ENCODE data around the gene SCNN1B. TPM values are rescaled to one million over a fixed set of nuclear protein-coding genes. Genes with fewer than 3 reads are reported as not detected.
A peak's percentile ranks its signal among the peaks of the same experiment; 100 is the strongest.

The SCNN1B gene
- total and polyA plus RNA-seq, 2 of the 13 experiments (the other 11 are each of a cell fraction or from before 2014, with no cell fraction given), result not detected

GRCh38 chr16:23369416-23369815 is 67.3 kb downstream of the SCNN1B start (continued):
- TF ChIP-seq DBP (CRISPR knock-in tag; IDR thresholded peaks at IDR 0.05; ENCODE audit: not compliant biosample characterization), result no peak
- TF ChIP-seq ARHGAP35 (CRISPR knock-in tag; IDR thresholded peaks at IDR 0.05; ENCODE audit: borderline replicate concordance), result no peak
- TF ChIP-seq EZH2 (conservative IDR thresholded peaks at IDR 0.05; ENCODE audit: low read depth, low read length), result no peak
- TF ChIP-seq ZNF549 (CRISPR knock-in tag; IDR thresholded peaks at IDR 0.05), result no peak
- no peak for TF ChIP-seq REXO4 (CRISPR knock-in tag; IDR thresholded peaks at IDR 0.05; ENCODE audit: borderline replicate concordance)

GRCh38 chr16:23371368-23371767 is 69.3 kb downstream of the SCNN1B start:
- no peak overlapping the region for H3K4me3 ChIP-seq (replicated peaks in 1 of 3; ENCODE audit: insufficient read depth in 1 of 3, low read depth in 2 of 3, low read length in 3 of 3)
- H4K20me1 ChIP-seq (ENCODE audit: insufficient read depth, low read length), result no peaks in the 10 kb centered on the region; the same call in 1 of the 2 replicates
- FAIRE-seq, result no peak

More at GRCh38 chr16:23371368-23371767, 69.3 kb downstream of the SCNN1B start:
- ATAC-seq (no peak), DNase-seq (ENCODE audit: low spot score) (no peak)
- Histone ChIP-seq H3K27ac (ENCODE audit: extremely low read length, insufficient read depth, low read length) (no peak overlapping the region), H3K79me2 (ENCODE audit: insufficient read depth, low read length) (no peaks in the 10 kb centered on the region), H3K9ac (ENCODE audit: insufficient read depth, low read depth, low read length) (no peak overlapping the region), H3K4me1 (ENCODE audit: insufficient read depth, low read length) (no peaks in the 10 kb centered on the region), H3K27me3 (ENCODE audit: control insufficient read depth in 1 of 2, insufficient read depth in 2 of 2, low read length in 2 of 2) (peaks cover 6 to 29% of the 10 kb centered on the region in 2 experiments), H2AFZ (ENCODE audit: low read length) (no peak overlapping the region), H3K36me3 (replicated peaks in 1 of 2; ENCODE audit: control insufficient read depth in 1 of 2, insufficient read depth in 2 of 2, low read length in 2 of 2) (no peaks in the 10 kb centered on the region), H3K9me3 (ENCODE audit: low read length) (no peaks in the 10 kb centered on the region), H3K4me2 (ENCODE audit: low read depth, low read length) (no peak overlapping the region)
- no TSS peak for BruUV-seq (replicated peaks)
- in situ Hi-C loops (cut with HindIII; ENCODE audit: extremely low pct_ligation_motif_present, low pct_unique_long_range_greater_than_20kb), result no loop called here
- intact Hi-C loops (cut with micrococcal nuclease; ENCODE audit: unreplicated experiment), result no loop called here
- ChIA-PET POLR2A (no interaction called here), CTCF (ENCODE audit: low intra/inter-chr PET ratio, low total read pairs) (no interaction called here)
- 63% methylated on average over 5 of the region's 9 CpGs for WGBS (ENCODE audit: low lambda C conversion rate)
- no peak for TF ChIP-seq IRF1 (CRISPR knock-in tag; IDR thresholded peaks at IDR 0.05; ENCODE audit: low read depth)
- TF ChIP-seq CTCF (CRISPR knock-in tag; IDR thresholded peaks at IDR 0.05), result peak; percentile 21; the same call in 1 of the 2 replicates
- no peak for TF ChIP-seq ZMYM4 (CRISPR knock-in tag; IDR thresholded peaks at IDR 0.05)
- TF ChIP-seq ZNF234 (CRISPR knock-in tag; conservative IDR thresholded peaks at IDR 0.05), result no peak
- TF ChIP-seq TMF1 (CRISPR knock-in tag; IDR thresholded peaks at IDR 0.05; ENCODE audit: low read depth), result no peak

Measured in HepG2 (cell line).